ENCODE data around the gene CYP24A1.

- TF ChIP-seq POLR2A (IDR thresholded peaks at IDR 0.05): no peak
- TF ChIP-seq, protein P1, sequence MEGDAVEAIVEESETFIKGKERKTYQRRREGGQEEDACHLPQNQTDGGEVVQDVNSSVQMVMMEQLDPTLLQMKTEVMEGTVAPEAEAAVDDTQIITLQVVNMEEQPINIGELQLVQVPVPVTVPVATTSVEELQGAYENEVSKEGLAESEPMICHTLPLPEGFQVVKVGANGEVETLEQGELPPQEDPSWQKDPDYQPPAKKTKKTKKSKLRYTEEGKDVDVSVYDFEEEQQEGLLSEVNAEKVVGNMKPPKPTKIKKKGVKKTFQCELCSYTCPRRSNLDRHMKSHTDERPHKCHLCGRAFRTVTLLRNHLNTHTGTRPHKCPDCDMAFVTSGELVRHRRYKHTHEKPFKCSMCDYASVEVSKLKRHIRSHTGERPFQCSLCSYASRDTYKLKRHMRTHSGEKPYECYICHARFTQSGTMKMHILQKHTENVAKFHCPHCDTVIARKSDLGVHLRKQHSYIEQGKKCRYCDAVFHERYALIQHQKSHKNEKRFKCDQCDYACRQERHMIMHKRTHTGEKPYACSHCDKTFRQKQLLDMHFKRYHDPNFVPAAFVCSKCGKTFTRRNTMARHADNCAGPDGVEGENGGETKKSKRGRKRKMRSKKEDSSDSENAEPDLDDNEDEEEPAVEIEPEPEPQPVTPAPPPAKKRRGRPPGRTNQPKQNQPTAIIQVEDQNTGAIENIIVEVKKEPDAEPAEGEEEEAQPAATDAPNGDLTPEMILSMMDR (IDR thresholded peaks at IDR 0.05): no peak
- TF ChIP-seq EP300 (IDR thresholded peaks at IDR 0.05): no peak
Observed at GRCh38 chr20:54155736-54156317, 18.0 kb downstream of the CYP24A1 start.

All from ovary (tissue), 3 donors.